Breast epithelium (tissue), 3 donors: ENCODE results near the gene SARM1.

Experiments
- CTCF ChIP-seq, 3 donors: fragments of 450-650 bp; IDR thresholded peaks; one replicate each; pipeline ENCODE4 v1.5.1; 2016 to 2017; ENCODE audit warnings: antibody characterized with exemption in 3 of 3, mild to moderate bottlenecking in 3 of 3, moderate library complexity in 3 of 3
- POLR2A ChIP-seq: fragments of 450-650 bp; IDR thresholded peaks from one replicate; pipeline ENCODE4 v1.6.1; 2016; ENCODE audit warnings: antibody characterized with exemption, mild to moderate bottlenecking, moderate library complexity
- POLR2AphosphoS5 ChIP-seq, 3 donors: sonication (generic); formaldehyde crosslinking; IDR thresholded peaks; one replicate each; pipeline ENCODE4 v1.6.1; 2017; ENCODE audit warnings: antibody characterized with exemption in 3 of 3

GRCh38 chr17:28425206-28425605 lies 53.7 kb downstream of the SARM1 start:
- TF ChIP-seq CTCF (IDR thresholded peaks at IDR 0.05) (no peak), POLR2A (no peak), POLR2AphosphoS5 (IDR thresholded peaks at IDR 0.05) (no peak)
